K562 (cell line): ENCODE data around the gene EGFR. TPM values are rescaled to one million over a fixed set of nuclear protein-coding genes. Genes with fewer than 3 reads are reported as not detected.

Experiments used
- ATAC-seq: fragments of 200-7000 bp; cut with Tn5 transposase; 3 replicates; pipeline ENCODE4 v1.9.1; 2020; ENCODE audit warnings: moderate library complexity
- BruUV-seq: library from RNA; stranded (reverse); fragments of 400-500 nt; replicated peaks from 2 replicates; lab custom pipeline; 2021; lab: Mats Ljungman, UMichigan
- CTCF ChIA-PET: fragments of 300-600 bp; formaldehyde crosslinking; extraction: SDS; loops from one replicate; lab custom pipeline; 2021; ENCODE audit warnings: low intra/inter-chr PET ratio; lab: Yijun Ruan, JAX
- POLR2A ChIA-PET: fragments of 300-600, 350-650 bp; sonication (Branson Sonifier 250); formaldehyde crosslinking; extraction: SDS; loops from one replicate; lab custom pipeline; 2021; ENCODE audit warnings: antibody characterized with exemption, inconsistent platforms; lab: Yijun Ruan, JAX
- DNase-seq, 4 experiments: peaks; one replicate each; pipeline versions ENCODE4 v3.0.0 to v3.0.0-alpha.2; 2011 to 2018; ENCODE audit warnings: low spot score in 3 of 4, mixed read lengths in 3 of 4; ENCODE audit errors: extremely low read depth in 1 of 4
- FAIRE-seq: peaks from 2 replicates; lab custom pipeline; 2011; peaks lifted over from hg19 to GRCh38; lab: Jason Lieb, UNC
- H2AFZ ChIP-seq: 2 replicates; pipeline ENCODE4 v1.6.0; 2011; ENCODE audit warnings: low read depth, low read length, control low read depth, inconsistent platforms
- H3K27ac ChIP-seq: fragments of 200-600 bp; 3 replicates; pipeline ENCODE4 v1.8.0; 2011; ENCODE audit warnings: low read depth, mild to moderate bottlenecking, control low read depth, inconsistent platforms, low read length, moderate library complexity, mixed read lengths; ENCODE audit errors: extremely low read depth
- H3K27me3 ChIP-seq, 2 experiments: fragments of 300-600 bp in 1 of 2; 2 replicates in 1 of 2; 3 replicates in 1 of 2; pipeline versions ENCODE4 v1.6.0 to v1.8.0; 2011; ENCODE audit warnings: inconsistent platforms in 2 of 2, low read length in 2 of 2, mild to moderate bottlenecking in 1 of 2, mixed read lengths in 1 of 2, moderate library complexity in 1 of 2; ENCODE audit not compliant: control insufficient read depth in 2 of 2, insufficient read depth in 2 of 2
- H3K36me3 ChIP-seq: fragments of 300-600 bp; 3 replicates; pipeline ENCODE4 v1.8.0; 2011; ENCODE audit warnings: mild to moderate bottlenecking, low read length, inconsistent platforms; ENCODE audit not compliant: control insufficient read depth, insufficient read depth
- H3K4me1 ChIP-seq, 2 experiments: fragments of 200-600 bp in 1 of 2; replicated peaks in 1 of 2; 2 replicates in 1 of 2; 3 replicates in 1 of 2; pipeline versions ENCODE4 v1.5.1 to v1.8.0; 2011; ENCODE audit warnings: inconsistent platforms in 2 of 2, low read length in 2 of 2, mild to moderate bottlenecking in 1 of 2, mixed read lengths in 1 of 2, moderate library complexity in 1 of 2; ENCODE audit not compliant: control insufficient read depth in 2 of 2, insufficient read depth in 2 of 2
- H3K4me2 ChIP-seq: 2 replicates; pipeline ENCODE4 v1.6.1; 2011; ENCODE audit warnings: low read length, control low read depth, inconsistent platforms, mixed read lengths; ENCODE audit not compliant: insufficient read depth
- H3K4me3 ChIP-seq: fragments of 200-600 bp; sonication (generic), shearing (Covaris generic); 2 replicates; pipeline ENCODE4 v1.5.1; 2016; ENCODE audit warnings: control low read depth, inconsistent platforms
- H3K79me2 ChIP-seq: fragments of 200-600 bp; 3 replicates; pipeline ENCODE4 v1.8.0; 2011; ENCODE audit warnings: low read length, inconsistent platforms; ENCODE audit not compliant: control insufficient read depth, insufficient read depth
- H3K9ac ChIP-seq, 2 experiments: 2 replicates each; pipeline versions ENCODE4 v1.6.0 to v1.6.1; 2011; ENCODE audit warnings: low read depth in 2 of 2, low read length in 2 of 2, control low read depth in 1 of 2, inconsistent platforms in 1 of 2, mild to moderate bottlenecking in 1 of 2, mixed read lengths in 1 of 2; ENCODE audit not compliant: insufficient read depth in 1 of 2
- H3K9me1 ChIP-seq: one replicate; pipeline ENCODE4 v1.6.0; 2011; ENCODE audit warnings: inconsistent platforms, mild to moderate bottlenecking, low read length, moderate library complexity; ENCODE audit not compliant: control insufficient read depth, insufficient read depth
- H3K9me3 ChIP-seq: replicated peaks from 2 replicates; pipeline ENCODE4 v1.5.1; 2011; ENCODE audit warnings: low read depth, low read length, inconsistent platforms; ENCODE audit not compliant: control insufficient read depth, insufficient read depth
- H4K20me1 ChIP-seq: replicated peaks from 2 replicates; pipeline ENCODE4 v1.6.1; 2011; ENCODE audit warnings: low read length, inconsistent platforms, mixed read lengths; ENCODE audit not compliant: control insufficient read depth, insufficient read depth
- ATF2 ChIP-seq: sonication (generic); formaldehyde crosslinking; IDR thresholded peaks from 2 replicates; pipeline ENCODE4 v1.8.1; 2022; ENCODE audit warnings: missing genetic modification reagents
- E4F1 ChIP-seq: fragments of 250-450 bp; sonication (Bioruptor Pico); IDR thresholded peaks from 2 replicates; pipeline ENCODE4 v1.5.0; 2021; ENCODE audit warnings: mild to moderate bottlenecking, borderline replicate concordance
- FOXJ2 ChIP-seq: fragments of 200-800 bp; sonication (Bioruptor generic); IDR thresholded peaks from 2 replicates; pipeline ENCODE4 v1.6.1; 2016; ENCODE audit warnings: missing genetic modification characterization, missing compliant biosample characterization
- HDAC8 ChIP-seq: fragments of 450-650 bp; IDR thresholded peaks from 2 replicates; pipeline ENCODE4 v1.6.1; 2016; ENCODE audit warnings: mild to moderate bottlenecking, missing genetic modification characterization, moderate library complexity, missing compliant biosample characterization
- RAD21 ChIP-seq, 2 experiments: fragments of 250-450 bp in 1 of 2; fragments of 450-650 bp in 1 of 2; sonication (Bioruptor Pico) in 1 of 2; formaldehyde crosslinking in 1 of 2; IDR thresholded peaks in 1 of 2; conservative IDR thresholded peaks in 1 of 2; 2 replicates each; pipeline versions ENCODE4 v1.4.0 to v1.8.0; 2020 to 2022; ENCODE audit warnings: mild to moderate bottlenecking in 2 of 2, moderate library complexity in 1 of 2
- RBBP5 ChIP-seq: fragments of 200-600 bp; sonication (generic); IDR thresholded peaks from 2 replicates; pipeline ENCODE4 v1.6.1; 2012; ENCODE audit warnings: borderline replicate concordance, mild to moderate bottlenecking, low read length, control low read depth, inconsistent platforms; ENCODE audit not compliant: insufficient read depth, poor library complexity, severe bottlenecking
- TFE3 ChIP-seq: fragments of 450-650 bp; formaldehyde crosslinking; IDR thresholded peaks from 2 replicates; pipeline ENCODE4 v1.4.0; 2020; ENCODE audit warnings: mild to moderate bottlenecking, mixed read lengths
- WGBS: fragments of 100-300 bp; shearing (Covaris generic); methylation state at CpG from one replicate; pipeline ENCODE4 v1.1.6; 2016; ENCODE audit warnings: low coverage, mixed read lengths; ENCODE audit not compliant: insufficient coverage; ENCODE audit errors: missing lambda C conversion rate; 5-methylcytosine and 5-hydroxymethylcytosine counted together
- in situ Hi-C: fragments of 300-500 bp; cut with MboI; formaldehyde crosslinking; loops from 4 replicates; pipeline ENCODE4 v1.15.0; 2018; ENCODE audit warnings: inconsistent platforms, mixed read lengths
- intact Hi-C: fragments of 100-400 bp; cut with micrococcal nuclease; formaldehyde crosslinking; loops from 2 replicates; pipeline ENCODE4 v1.14.2; 2022
- polyA plus RNA-seq, 8 experiments: library from polyadenylated mRNA; depleted of rRNA in 4 of 8; stranded (reverse) in 5 of 8; unstranded in 3 of 8; fragments of >200 nt; fragmentation: Nextera tagmentation in 2 of 8; fragmentation: Illumina TruSeq in 1 of 8; extraction: Ambion mirVana in 2 of 8; extraction: Trizol in 1 of 8; gene quantifications; 2 replicates each; pipeline versions ENCODE4 v1.2.1 to v1.2.3, GENCODE V29; 2011 to 2014; ENCODE audit warnings: inconsistent platforms in 1 of 8, missing spikeins in 1 of 8
- total RNA-seq, 7 experiments: library from RNA; depleted of rRNA in 6 of 7; stranded (reverse); fragments of >200 nt in 6 of 7; fragmentation: Illumina TruSeq in 2 of 7; extraction: Trizol in 2 of 7; gene quantifications; 2 replicates each; pipeline versions ENCODE4 v1.2.1 to v1.2.3, GENCODE V29; 2011 to 2021; ENCODE audit warnings: low replicate concordance in 1 of 7

Gene EGFR
- total and polyA plus RNA-seq, 9 of the 15 experiments (the other 6 are each of a cell fraction or from before 2014, with no cell fraction given) = 0.13 TPM; not detected in 8

- 0% methylated on average over 2 of the region's 2 CpGs for WGBS
- ATAC-seq (no peak), DNase-seq (no peak), FAIRE-seq (no peak)
- Histone ChIP-seq H3K9me3 (no peaks in the 10 kb centered on the region), H3K4me1 (no peaks in the 10 kb centered on the region), H3K36me3 (no peaks in the 10 kb centered on the region), H3K27me3 (peaks cover 6 to 10% of the 10 kb centered on the region in 2 experiments; a peak in 3 of 5 replicates), H3K4me2 (no peak overlapping the region), H3K4me3 (no peak overlapping the region), H2AFZ (no peak overlapping the region), H3K27ac (no peak overlapping the region), H3K79me2 (no peaks in the 10 kb centered on the region), H3K9me1 (peaks cover 3% of the 10 kb centered on the region), H4K20me1 (no peaks in the 10 kb centered on the region), H3K9ac (no peak overlapping the region)
- BruUV-seq = no TSS peak
- intact Hi-C loops = no loop called here
- TF ChIP-seq TFE3 (CRISPR knock-in tag) = no peak
- no peak for TF ChIP-seq FOXJ2
- ChIA-PET POLR2A (no interaction called here), CTCF (no interaction called here)
- in situ Hi-C loops = no loop called here
Observed at GRCh38 chr7:55031075-55031474, 12.3 kb downstream of the EGFR start.

- in situ Hi-C loops (no loop called here), intact Hi-C loops (no loop called here)
- no peak overlapping the region for H3K27ac ChIP-seq
- TF ChIP-seq RBBP5 (no peak), RAD21 (CRISPR knock-in tag; conservative IDR thresholded peaks at IDR 0.05 in 1 of 2, IDR thresholded peaks at IDR 0.05 in 1 of 2) (no peak), E4F1 (CRISPR knock-in tag) (no peak), ATF2 (CRISPR knock-in tag) (no peak), HDAC8 (no peak)
Observed at GRCh38 chr7:55032069-55032699, 13.4 kb downstream of the EGFR start.

More at GRCh38 chr7:55032069-55032699, 13.4 kb downstream of the EGFR start:
- Histone ChIP-seq H3K9ac (no peak overlapping the region), H3K79me2 (no peaks in the 10 kb centered on the region), H3K9me3 (no peaks in the 10 kb centered on the region), H3K9me1 (peaks cover 3% of the 10 kb centered on the region), H3K36me3 (no peaks in the 10 kb centered on the region), H3K27me3 (peaks cover 6 to 10% of the 10 kb centered on the region in 2 experiments; a peak in 3 of 5 replicates), H2AFZ (no peak overlapping the region), H3K4me3 (no peak overlapping the region), H4K20me1 (no peaks in the 10 kb centered on the region), H3K4me1 (no peaks in the 10 kb centered on the region), H3K4me2 (no peak overlapping the region)
- BruUV-seq = no TSS peak
- WGBS = 1% methylated on average over 9 of the region's 9 CpGs
- DNase-seq (no peak), FAIRE-seq (no peak), ATAC-seq (no peak)
- ChIA-PET POLR2A (no interaction called here), CTCF (no interaction called here)
